Prostate gland (tissue), 2 donors: Measurements from ENCODE around the gene YPEL4. TPM values are rescaled to one million over a fixed set of nuclear protein-coding genes. Genes with fewer than 3 reads are reported as not detected.

Source experiments
- DNase-seq: peaks from one replicate; pipeline ENCODE4 v3.0.0-alpha.2; 2019; ENCODE audit warnings: low spot score
- H3K27ac ChIP-seq, 2 donors: fragments of 200-600 bp; sonication (generic); 2 replicates each; pipeline ENCODE4 v1.5.1; 2017 to 2019
- H3K27me3 ChIP-seq: fragments of 200-600 bp; sonication (generic); replicated peaks from 2 replicates; pipeline ENCODE4 v1.5.1; 2019; ENCODE audit not compliant: insufficient read depth
- H3K36me3 ChIP-seq, 2 donors: fragments of 200-600 bp; sonication (generic); 1 replicate in 1 of 2; 2 replicates in 1 of 2; pipeline versions ENCODE4 v1.5.1 to v1.8.1; 2017 to 2019
- H3K4me1 ChIP-seq: fragments of 200-600 bp; sonication (generic); replicated peaks from 2 replicates; pipeline ENCODE4 v1.5.1; 2019
- H3K4me3 ChIP-seq, 2 donors: fragments of 200-600 bp; sonication (generic); 2 replicates each; pipeline ENCODE4 v1.5.1; 2017 to 2019
- H3K9me3 ChIP-seq: fragments of 200-600 bp; sonication (generic); 2 replicates; pipeline ENCODE4 v1.5.1; 2017
- POLR2A ChIP-seq: fragments of 450-650 bp; IDR thresholded peaks from one replicate; pipeline ENCODE4 v1.6.1; 2016; ENCODE audit warnings: antibody characterized with exemption, mild to moderate bottlenecking
- POLR2AphosphoS5 ChIP-seq: sonication (generic); formaldehyde crosslinking; IDR thresholded peaks from one replicate; pipeline ENCODE4 v1.6.1; 2017; ENCODE audit warnings: antibody characterized with exemption
- WGBS: methylation state at CpG from one replicate; pipeline ENCODE4 v1.1.5; 2018; 5-methylcytosine and 5-hydroxymethylcytosine counted together
- intact Hi-C: fragments of 100-400 bp; cut with DNase I; formaldehyde crosslinking; loops from one replicate; pipeline ENCODE4 v1.14.2; 2022
- total RNA-seq, 2 donors: library from RNA; depleted of rRNA; stranded (reverse); fragments of >200 nt; gene quantifications; one replicate each; pipeline ENCODE4 v1.1.0, GENCODE V29; 2016
- TF ChIP-seq, protein P1 (sequence below), 4 experiments: fragments of 200-600 bp in 2 of 4; fragments of 450-650 bp in 2 of 4; sonication (generic) in 2 of 4; IDR thresholded peaks; 1 replicate in 3 of 4; 2 replicates in 1 of 4; pipeline ENCODE4 v1.5.1; 2016 to 2019; ENCODE audit warnings: antibody characterized with exemption in 4 of 4, mild to moderate bottlenecking in 2 of 4, moderate library complexity in 2 of 4

The YPEL4 gene
- total RNA-seq, 2 donors from 2014 or later: 0.46 to 3.6 TPM

DNA sequence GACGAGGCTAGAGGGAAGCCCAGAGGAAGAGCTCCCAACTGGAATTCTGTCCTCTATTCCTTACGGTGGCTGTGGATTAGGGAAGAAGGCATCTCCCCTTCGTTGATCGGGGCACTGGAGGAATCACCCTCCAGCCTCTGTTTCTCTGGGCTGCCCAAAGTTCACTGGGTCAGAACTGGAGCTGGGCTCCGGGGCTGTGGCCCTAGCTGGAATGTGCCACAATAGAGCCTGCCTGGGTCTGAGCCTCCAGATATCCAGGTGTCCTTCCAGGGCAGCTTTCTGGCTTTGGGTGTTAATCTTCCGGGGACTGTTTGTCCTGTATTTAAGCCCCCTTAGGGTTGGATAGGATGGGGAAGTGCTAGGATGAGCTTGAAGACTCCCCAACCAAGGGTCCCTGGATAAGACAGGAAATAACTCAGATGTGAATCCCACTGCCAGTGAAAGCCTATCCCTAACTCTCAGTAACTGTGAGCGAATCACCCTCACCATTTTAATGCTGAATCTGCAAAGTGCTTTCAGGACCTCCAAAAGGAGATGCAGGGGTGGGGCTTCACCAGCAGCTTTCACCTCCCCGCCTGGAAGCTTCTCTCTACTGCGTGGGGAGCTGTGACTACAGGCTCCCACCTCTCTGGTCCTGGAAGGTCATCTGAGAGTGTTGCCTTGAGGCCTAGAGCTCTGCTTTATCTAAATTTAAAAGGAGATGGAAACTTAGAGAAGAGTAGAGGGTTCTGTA, 9.5 kb downstream of the YPEL4 start:
- Histone ChIP-seq H3K4me3 (no peak overlapping the region), H3K36me3 (no peaks in the 10 kb centered on the region), H3K27ac (no peak overlapping the region), H3K4me1 (peaks cover 12% of the 10 kb centered on the region), H3K9me3 (no peaks in the 10 kb centered on the region), H3K27me3 (no peaks in the 10 kb centered on the region)
- TF ChIP-seq POLR2AphosphoS5: no peak
- TF ChIP-seq, protein P1, sequence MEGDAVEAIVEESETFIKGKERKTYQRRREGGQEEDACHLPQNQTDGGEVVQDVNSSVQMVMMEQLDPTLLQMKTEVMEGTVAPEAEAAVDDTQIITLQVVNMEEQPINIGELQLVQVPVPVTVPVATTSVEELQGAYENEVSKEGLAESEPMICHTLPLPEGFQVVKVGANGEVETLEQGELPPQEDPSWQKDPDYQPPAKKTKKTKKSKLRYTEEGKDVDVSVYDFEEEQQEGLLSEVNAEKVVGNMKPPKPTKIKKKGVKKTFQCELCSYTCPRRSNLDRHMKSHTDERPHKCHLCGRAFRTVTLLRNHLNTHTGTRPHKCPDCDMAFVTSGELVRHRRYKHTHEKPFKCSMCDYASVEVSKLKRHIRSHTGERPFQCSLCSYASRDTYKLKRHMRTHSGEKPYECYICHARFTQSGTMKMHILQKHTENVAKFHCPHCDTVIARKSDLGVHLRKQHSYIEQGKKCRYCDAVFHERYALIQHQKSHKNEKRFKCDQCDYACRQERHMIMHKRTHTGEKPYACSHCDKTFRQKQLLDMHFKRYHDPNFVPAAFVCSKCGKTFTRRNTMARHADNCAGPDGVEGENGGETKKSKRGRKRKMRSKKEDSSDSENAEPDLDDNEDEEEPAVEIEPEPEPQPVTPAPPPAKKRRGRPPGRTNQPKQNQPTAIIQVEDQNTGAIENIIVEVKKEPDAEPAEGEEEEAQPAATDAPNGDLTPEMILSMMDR (IDR thresholded peaks at IDR 0.05): no peak
- no peak for TF ChIP-seq POLR2A
- no peak for DNase-seq
- WGBS: 50% methylated on average over 9 of the region's 9 CpGs
- intact Hi-C loops: loop anchor here (2.0 to 10.0 kb wide), 3 partner anchors 71 to 185 kb away; no protein-coding TSS in a partner anchor

DNA sequence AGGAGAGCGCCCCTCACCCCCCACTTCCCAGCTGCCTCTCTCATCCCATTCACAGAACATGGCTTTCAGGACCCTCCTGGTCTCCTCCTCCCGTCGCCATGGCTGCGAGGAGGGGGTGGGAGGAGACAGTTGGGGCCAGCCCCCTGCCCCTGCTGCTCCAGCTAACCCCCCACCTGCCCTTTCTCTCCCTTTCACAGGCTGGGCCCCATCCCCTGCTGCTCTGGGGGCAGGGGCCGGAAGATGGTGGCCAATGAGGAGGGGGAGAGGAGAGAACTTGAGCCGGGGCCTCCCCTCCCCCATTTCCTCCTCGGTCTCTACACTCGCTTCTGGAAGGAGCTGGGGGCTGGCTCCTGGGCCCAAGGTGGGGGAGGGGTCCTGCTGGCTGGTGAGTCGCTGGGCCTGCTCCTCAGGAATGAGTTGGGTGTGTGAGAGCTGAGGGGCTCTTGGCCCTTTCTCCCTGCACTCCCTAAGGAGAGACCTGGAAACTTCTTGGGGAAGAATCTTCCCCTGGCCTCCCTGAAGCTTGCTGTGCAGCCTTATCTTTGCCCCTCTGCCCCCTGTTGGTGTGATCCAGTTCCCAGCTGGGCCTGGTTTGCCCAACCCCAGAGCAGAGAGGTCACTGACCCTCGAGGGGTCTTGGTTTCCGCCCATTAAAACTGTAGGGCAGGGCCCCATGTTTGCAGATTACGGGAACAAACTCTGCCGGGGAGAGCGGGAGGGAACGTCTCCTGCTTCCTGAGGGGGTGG, 10.2 kb downstream of the YPEL4 start:
- H3K4me3 ChIP-seq: peak overlapping the region; percentile 52 to 76

GRCh38 chr11:57638811-57639320, 10.8 kb downstream of the YPEL4 start:
- H3K27ac ChIP-seq: peak overlapping the region; percentile 66 to 81
- intact Hi-C loops: loop anchor here (2.0 kb wide), 1 partner anchor 40 kb away; no protein-coding TSS in a partner anchor
- peaks cover 5% of the 10 kb centered on the region for H3K4me1 ChIP-seq
- DNase-seq: no peak
- peak overlapping the region; percentile 52 to 76 for H3K4me3 ChIP-seq
- no peaks in the 10 kb centered on the region for H3K9me3 ChIP-seq
- no peaks in the 10 kb centered on the region for H3K27me3 ChIP-seq
- TF ChIP-seq, protein P1 (IDR thresholded peaks at IDR 0.05): no peak
- no peak for TF ChIP-seq POLR2A
- TF ChIP-seq POLR2AphosphoS5: no peak
- 2% methylated on average over 19 of the region's 19 CpGs for WGBS
- no peaks in the 10 kb centered on the region for H3K36me3 ChIP-seq

More for the DNA sequence above, 10.2 kb downstream of the YPEL4 start:
- Histone ChIP-seq H3K9me3 (no peaks in the 10 kb centered on the region), H3K27me3 (no peaks in the 10 kb centered on the region), H3K4me1 (peaks cover 6% of the 10 kb centered on the region), H3K36me3 (no peaks in the 10 kb centered on the region), H3K27ac (no peak overlapping the region)
- 14% methylated on average over 15 of the region's 15 CpGs for WGBS
- no peak for DNase-seq
- TF ChIP-seq POLR2A (no peak), POLR2AphosphoS5 (no peak)
- TF ChIP-seq, protein P1 (IDR thresholded peaks at IDR 0.05): no peak
- intact Hi-C loops: loop anchor here (2.0 to 10.0 kb wide), 4 partner anchors 41 to 185 kb away; no protein-coding TSS in a partner anchor

DNA sequence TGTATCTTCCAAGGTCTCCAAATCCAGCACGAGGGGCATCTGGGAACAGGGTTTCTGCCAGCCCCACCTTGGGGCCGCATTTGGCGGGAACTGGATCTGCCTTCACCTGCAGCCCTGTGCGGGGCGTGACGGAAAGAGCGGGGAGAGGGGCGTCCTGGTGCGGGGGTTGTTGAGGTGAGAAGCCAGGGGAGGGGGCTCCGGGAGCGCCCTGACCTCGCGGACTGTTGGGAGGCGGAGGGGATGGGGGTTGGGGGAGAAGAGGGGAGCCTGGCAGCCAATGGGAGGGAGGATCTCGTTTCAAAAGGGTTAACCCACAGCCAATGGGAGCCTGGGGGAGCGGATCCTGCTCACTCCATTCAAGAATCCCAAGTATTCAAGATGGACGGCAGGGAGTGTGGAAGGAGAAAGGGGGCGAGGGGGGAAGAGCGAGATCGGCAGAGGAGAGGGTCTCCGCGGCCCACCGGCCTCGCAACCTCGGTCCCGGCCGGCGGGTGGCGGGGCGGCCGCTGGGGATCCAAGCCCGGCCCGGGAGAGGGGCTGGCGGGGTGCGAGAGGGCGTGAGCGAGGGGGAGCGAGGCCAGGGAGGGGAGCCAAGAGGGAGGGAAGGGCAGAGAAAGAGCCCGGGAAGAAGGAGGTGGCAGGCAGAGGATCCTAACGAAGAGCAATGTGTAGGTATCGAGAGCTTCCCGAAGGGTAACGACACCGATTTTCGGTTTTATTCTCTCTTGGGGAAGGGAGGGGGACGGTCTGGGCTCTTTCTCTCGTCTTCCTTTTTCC, 11.5 kb downstream of the YPEL4 start:
- Histone ChIP-seq H3K4me1 (peaks cover 5% of the 10 kb centered on the region), H3K27ac (peak overlapping the region; percentile 66 to 81), H3K4me3 (peak overlapping the region; percentile 52 to 76), H3K27me3 (no peaks in the 10 kb centered on the region), H3K9me3 (no peaks in the 10 kb centered on the region), H3K36me3 (no peaks in the 10 kb centered on the region)
- peak; percentile 74 for DNase-seq
- intact Hi-C loops: loop anchor here (2.0 kb wide), 1 partner anchor 39 kb away; no protein-coding TSS in a partner anchor
- TF ChIP-seq POLR2AphosphoS5 (peak; percentile 41), POLR2A (peak; percentile 29)
- TF ChIP-seq, protein P1 (IDR thresholded peaks at IDR 0.05): peak in 1 of 4 experiments; percentile 16
- under 1% methylated on average over 47 of the region's 47 CpGs for WGBS
